ENCODE data around the gene TMEM41B. TPM values are rescaled to one million over a fixed set of nuclear protein-coding genes. Genes with fewer than 3 reads are reported as not detected.
A peak's percentile ranks its signal among the peaks of the same experiment; 100 is the strongest.

TMEM41B gene
- total RNA-seq, 1 donor from 2014 or later = 27.9 TPM

- DNase-seq (ENCODE audit: low spot score) = peak; percentile 17
- TF ChIP-seq CTCF (IDR thresholded peaks at IDR 0.05) = no peak
- no peak overlapping the region for H3K4me3 Mint-ChIP-seq (ENCODE audit: unreplicated experiment)
- H3K27me3 Mint-ChIP-seq (ENCODE audit: low read depth) = no peaks in the 10 kb centered on the region
- H3K4me1 Mint-ChIP-seq (ENCODE audit: low read depth) = peaks cover 18% of the 10 kb centered on the region
- peak overlapping the region; percentile 5 for H3K27ac Mint-ChIP-seq (ENCODE audit: unreplicated experiment)
- H3K36me3 Mint-ChIP-seq (ENCODE audit: low read depth) = peaks cover 6% of the 10 kb centered on the region
- H3K9me3 Mint-ChIP-seq (ENCODE audit: low read depth) = no peaks in the 10 kb centered on the region
Measured at GRCh38 chr11:9274499-9275258, 39.7 kb downstream of the TMEM41B start.

GRCh38 chr11:9273376-9274336 is 40.7 kb downstream of the TMEM41B start:
- no peak for TF ChIP-seq CTCF (IDR thresholded peaks at IDR 0.05)
- DNase-seq (ENCODE audit: low spot score) = peak; percentile 24
- H3K27me3 Mint-ChIP-seq (ENCODE audit: low read depth) = no peaks in the 10 kb centered on the region
- peaks cover 23% of the 10 kb centered on the region for H3K4me1 Mint-ChIP-seq (ENCODE audit: low read depth)
- H3K27ac Mint-ChIP-seq (ENCODE audit: unreplicated experiment) = no peak overlapping the region
- H3K4me3 Mint-ChIP-seq (ENCODE audit: unreplicated experiment) = no peak overlapping the region
- no peaks in the 10 kb centered on the region for H3K9me3 Mint-ChIP-seq (ENCODE audit: low read depth)
- H3K36me3 Mint-ChIP-seq (ENCODE audit: low read depth) = peaks cover 6% of the 10 kb centered on the region

GRCh38 chr11:9269492-9270013 is 44.8 kb downstream of the TMEM41B start:
- peak; percentile 36 for DNase-seq (ENCODE audit: low spot score)
- H3K27ac Mint-ChIP-seq (ENCODE audit: unreplicated experiment) = no peak overlapping the region
- peaks cover 24% of the 10 kb centered on the region for H3K4me1 Mint-ChIP-seq (ENCODE audit: low read depth)
- H3K36me3 Mint-ChIP-seq (ENCODE audit: low read depth) = no peaks in the 10 kb centered on the region
- H3K27me3 Mint-ChIP-seq (ENCODE audit: low read depth) = no peaks in the 10 kb centered on the region
- no peak overlapping the region for H3K4me3 Mint-ChIP-seq (ENCODE audit: unreplicated experiment)
- TF ChIP-seq CTCF (IDR thresholded peaks at IDR 0.05) = no peak
- H3K9me3 Mint-ChIP-seq (ENCODE audit: low read depth) = no peaks in the 10 kb centered on the region

DNA sequence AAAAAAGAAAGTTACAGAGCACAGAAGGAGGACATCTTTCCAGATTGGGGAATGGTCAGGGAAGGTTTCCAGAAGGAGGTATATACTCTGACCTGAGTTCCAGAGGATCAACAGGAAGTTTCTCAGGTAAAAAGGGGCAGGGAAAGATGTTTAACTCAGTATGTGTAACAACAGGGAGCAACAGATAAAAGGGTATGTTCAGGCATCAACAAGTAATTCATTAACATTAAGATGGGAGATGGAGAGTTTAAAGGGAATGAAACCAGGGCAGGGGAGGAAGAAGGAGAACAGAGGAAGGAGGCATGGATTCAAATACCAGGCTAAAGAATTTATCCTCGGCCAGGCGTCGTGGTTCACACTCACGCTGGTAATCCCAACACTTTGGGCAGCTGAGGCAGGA is 46.7 kb downstream of the TMEM41B start:
- H3K4me3 Mint-ChIP-seq (ENCODE audit: unreplicated experiment) = no peak overlapping the region
- TF ChIP-seq CTCF (IDR thresholded peaks at IDR 0.05) = no peak
- H3K27me3 Mint-ChIP-seq (ENCODE audit: low read depth) = no peaks in the 10 kb centered on the region
- H3K9me3 Mint-ChIP-seq (ENCODE audit: low read depth) = no peaks in the 10 kb centered on the region
- no peaks in the 10 kb centered on the region for H3K36me3 Mint-ChIP-seq (ENCODE audit: low read depth)
- peaks cover 30% of the 10 kb centered on the region for H3K4me1 Mint-ChIP-seq (ENCODE audit: low read depth)
- DNase-seq (ENCODE audit: low spot score) = no peak
- no peak overlapping the region for H3K27ac Mint-ChIP-seq (ENCODE audit: unreplicated experiment)

DNA sequence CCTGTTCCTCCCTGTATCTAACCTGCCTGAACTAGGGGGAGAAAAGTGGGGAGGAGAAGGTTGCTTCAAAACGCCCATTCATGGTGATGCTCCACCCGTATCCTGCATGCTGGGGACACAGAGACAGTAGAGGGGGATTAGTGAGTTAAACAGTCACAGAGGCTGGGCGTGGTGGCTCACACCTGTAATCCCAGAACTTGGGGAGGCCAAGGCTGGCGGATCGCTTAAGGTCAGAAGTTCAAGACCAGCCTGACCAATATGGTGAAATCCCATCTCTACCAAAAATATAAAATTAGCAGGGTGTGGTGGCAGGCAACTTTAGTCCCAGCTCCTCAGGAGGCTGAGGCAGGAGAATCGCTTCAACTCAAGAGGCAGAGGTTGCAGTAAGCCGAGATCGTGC is 47.5 kb downstream of the TMEM41B start:
- H3K36me3 Mint-ChIP-seq (ENCODE audit: low read depth) = no peaks in the 10 kb centered on the region
- H3K9me3 Mint-ChIP-seq (ENCODE audit: low read depth) = no peaks in the 10 kb centered on the region
- no peaks in the 10 kb centered on the region for H3K27me3 Mint-ChIP-seq (ENCODE audit: low read depth)
- no peak overlapping the region for H3K27ac Mint-ChIP-seq (ENCODE audit: unreplicated experiment)
- no peak for TF ChIP-seq CTCF (IDR thresholded peaks at IDR 0.05)
- no peak overlapping the region for H3K4me3 Mint-ChIP-seq (ENCODE audit: unreplicated experiment)
- H3K4me1 Mint-ChIP-seq (ENCODE audit: low read depth) = peaks cover 33% of the 10 kb centered on the region
- peak; percentile 26 for DNase-seq (ENCODE audit: low spot score)
